Left renal pelvis (tissue), 4 donors: ENCODE measurements around the gene SOAT1. TPM values are rescaled to one million over a fixed set of nuclear protein-coding genes. Genes with fewer than 3 reads are reported as not detected.
A peak's percentile ranks its signal among the peaks of the same experiment; 100 is the strongest.
"Not testable (repeated sequence)": the region's sequence is repeated elsewhere in the genome, so short reads cannot be mapped to it uniquely, and the experiment has no call there.

Experiments
- DNase-seq, 4 donors: peaks; one replicate each; pipeline ENCODE4 v3.0.0-alpha.2; 2013; ENCODE audit warnings: low read depth in 4 of 4, low spot score in 3 of 4
- polyA plus RNA-seq, 4 donors: library from polyadenylated mRNA; unstranded; fragments of 120-200 nt; gene quantifications; one replicate each; pipeline ENCODE4 v1.2.1, GENCODE V29; 2013; ENCODE audit not compliant: insufficient read length in 4 of 4

Gene SOAT1
- polyA plus RNA-seq: 10 to 100 TPM; 22.3 to 40.9 (median 31.9) TPM

GRCh38 chr1:179293340-179294327, at the start of gene SOAT1:
TSS of gene SOAT1 (plus strand) at chr1:179293797. CDS start at chr1:179302685, 8,888 bp downstream.
- peak; percentile 84 to 88 (median 86) for DNase-seq

GRCh38 chr1:179245426-179245825, 48.2 kb upstream of the SOAT1 start:
- not testable (repeated sequence) for DNase-seq

GRCh38 chr1:179247923-179248322, 45.7 kb upstream of the SOAT1 start:
- DNase-seq: no peak

GRCh38 chr1:179251675-179252074, 41.9 kb upstream of the SOAT1 start:
- DNase-seq: peak in 2 of 4 donors; percentile 2 to 14

- no peak for DNase-seq
These were observed 41.0 kb upstream of the SOAT1 start for GRCh38 chr1:179252606-179253005.

GRCh38 chr1:179253286-179253972, 40.2 kb upstream of the SOAT1 start:
- DNase-seq: no peak

- no peak for DNase-seq
These were observed 31.4 kb upstream of the SOAT1 start for GRCh38 chr1:179262183-179262582.

- no peak for DNase-seq
These were observed 30.5 kb upstream of the SOAT1 start for GRCh38 chr1:179263121-179263520.

GRCh38 chr1:179264507-179264906, 29.1 kb upstream of the SOAT1 start:
- DNase-seq: no peak

- DNase-seq: no peak
These were observed 24.5 kb upstream of the SOAT1 start for GRCh38 chr1:179269071-179269470.

GRCh38 chr1:179274424-179274823, 19.2 kb upstream of the SOAT1 start:
- not testable (repeated sequence) for DNase-seq

- no peak for DNase-seq
These were observed 14.7 kb upstream of the SOAT1 start for GRCh38 chr1:179278920-179279319.

- DNase-seq: no peak
These were observed 9.6 kb upstream of the SOAT1 start for GRCh38 chr1:179283992-179284391.

GRCh38 chr1:179287946-179288345, 5.7 kb upstream of the SOAT1 start:
- DNase-seq: no peak

- no peak for DNase-seq
These were observed 4.6 kb upstream of the SOAT1 start for GRCh38 chr1:179288977-179289376.

GRCh38 chr1:179295164-179295755, 1.7 kb downstream of the SOAT1 start:
- DNase-seq: peak in 1 of 4 donors; percentile 6

- DNase-seq: no peak
These were observed 2.9 kb downstream of the SOAT1 start for GRCh38 chr1:179296356-179297104.

- DNase-seq: no peak
These were observed 3.4 kb downstream of the SOAT1 start for GRCh38 chr1:179297105-179297378.

- DNase-seq: no peak
These were observed 5.4 kb downstream of the SOAT1 start for GRCh38 chr1:179298952-179299351.

GRCh38 chr1:179300112-179300511, 6.5 kb downstream of the SOAT1 start:
- no peak for DNase-seq

GRCh38 chr1:179302070-179302469, 8.5 kb downstream of the SOAT1 start:
- no peak for DNase-seq
